GM18502 (cell line): ENCODE results near the gene SERPINA10.

Experiments
- ATAC-seq: cut with Tn5 transposase; IDR thresholded peaks from one replicate; pipeline ENCODE4 v1.9.1; 2021; ENCODE audit warnings: mild to moderate bottlenecking; ENCODE audit not compliant: unreplicated experiment, poor library complexity

The SERPINA10 gene, protein sequence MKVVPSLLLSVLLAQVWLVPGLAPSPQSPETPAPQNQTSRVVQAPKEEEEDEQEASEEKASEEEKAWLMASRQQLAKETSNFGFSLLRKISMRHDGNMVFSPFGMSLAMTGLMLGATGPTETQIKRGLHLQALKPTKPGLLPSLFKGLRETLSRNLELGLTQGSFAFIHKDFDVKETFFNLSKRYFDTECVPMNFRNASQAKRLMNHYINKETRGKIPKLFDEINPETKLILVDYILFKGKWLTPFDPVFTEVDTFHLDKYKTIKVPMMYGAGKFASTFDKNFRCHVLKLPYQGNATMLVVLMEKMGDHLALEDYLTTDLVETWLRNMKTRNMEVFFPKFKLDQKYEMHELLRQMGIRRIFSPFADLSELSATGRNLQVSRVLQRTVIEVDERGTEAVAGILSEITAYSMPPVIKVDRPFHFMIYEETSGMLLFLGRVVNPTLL

DNA sequence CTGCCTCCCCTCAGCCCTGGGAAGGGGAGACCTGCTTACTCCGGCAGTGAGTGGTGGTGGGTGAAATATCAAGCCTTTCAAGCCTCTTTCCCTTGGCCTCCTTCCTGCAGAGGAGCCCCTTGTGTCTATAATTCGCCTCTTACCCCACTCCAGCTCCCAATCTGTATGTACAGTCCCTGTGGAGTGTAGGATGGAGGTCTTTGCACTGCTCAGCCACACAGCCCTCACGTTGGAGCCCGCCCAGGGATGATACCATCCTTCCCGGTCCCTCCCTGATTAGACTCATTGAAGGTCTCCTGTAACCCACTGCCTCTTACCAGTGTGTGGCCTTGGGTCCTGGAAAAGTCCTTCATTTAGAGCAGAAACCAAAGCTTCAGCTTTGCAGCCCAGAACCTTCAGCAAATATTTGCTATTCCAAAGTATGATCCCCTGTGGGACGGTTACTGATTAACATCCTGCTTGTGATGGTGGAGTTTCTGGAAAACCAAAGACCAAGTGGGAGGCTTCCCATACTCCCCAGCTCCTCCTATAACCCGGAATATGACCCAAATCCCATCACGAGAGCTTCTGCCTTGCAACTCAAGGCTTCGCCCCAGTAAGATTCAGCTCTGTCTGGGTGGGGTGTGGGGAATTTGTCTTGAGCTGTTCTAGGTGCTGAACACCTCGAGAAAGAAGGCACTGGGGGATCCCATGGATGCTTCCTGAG is at the start of gene SERPINA10:
TSS of gene SERPINA10 (minus strand) at position 397 of the 706 bp plus-strand sequence. CDS start 2,675 bp downstream, outside the sequence.
- ATAC-seq = no peak

DNA sequence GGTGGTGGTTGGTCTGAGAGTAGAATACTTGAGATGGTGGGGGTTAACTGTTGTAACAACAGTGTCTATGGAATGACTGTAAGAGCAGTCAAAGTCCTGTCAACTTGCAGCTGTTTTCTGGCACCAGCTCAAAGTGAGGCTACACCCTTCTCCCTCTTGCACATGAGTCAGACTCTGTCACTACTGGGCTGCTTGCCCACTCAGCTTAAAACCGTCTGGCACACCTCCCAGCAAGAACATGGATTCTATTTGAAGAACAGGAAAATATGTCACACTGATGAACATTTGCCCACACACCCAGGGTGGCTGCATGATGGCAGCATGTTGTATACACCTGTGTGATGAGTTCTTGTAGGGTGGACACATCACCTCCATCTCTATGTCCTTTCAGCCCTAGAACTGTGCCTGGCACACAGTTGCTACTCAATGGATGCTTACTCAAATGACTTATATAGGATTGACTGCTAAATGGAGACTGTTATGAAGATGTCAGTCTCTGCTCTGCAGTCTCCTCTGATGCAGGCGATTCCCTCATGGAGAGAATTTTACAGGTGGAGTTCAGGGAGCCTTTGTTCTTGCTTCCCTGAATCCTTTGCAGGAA is 49.4 kb upstream of the SERPINA10 start:
- ATAC-seq = no peak

DNA sequence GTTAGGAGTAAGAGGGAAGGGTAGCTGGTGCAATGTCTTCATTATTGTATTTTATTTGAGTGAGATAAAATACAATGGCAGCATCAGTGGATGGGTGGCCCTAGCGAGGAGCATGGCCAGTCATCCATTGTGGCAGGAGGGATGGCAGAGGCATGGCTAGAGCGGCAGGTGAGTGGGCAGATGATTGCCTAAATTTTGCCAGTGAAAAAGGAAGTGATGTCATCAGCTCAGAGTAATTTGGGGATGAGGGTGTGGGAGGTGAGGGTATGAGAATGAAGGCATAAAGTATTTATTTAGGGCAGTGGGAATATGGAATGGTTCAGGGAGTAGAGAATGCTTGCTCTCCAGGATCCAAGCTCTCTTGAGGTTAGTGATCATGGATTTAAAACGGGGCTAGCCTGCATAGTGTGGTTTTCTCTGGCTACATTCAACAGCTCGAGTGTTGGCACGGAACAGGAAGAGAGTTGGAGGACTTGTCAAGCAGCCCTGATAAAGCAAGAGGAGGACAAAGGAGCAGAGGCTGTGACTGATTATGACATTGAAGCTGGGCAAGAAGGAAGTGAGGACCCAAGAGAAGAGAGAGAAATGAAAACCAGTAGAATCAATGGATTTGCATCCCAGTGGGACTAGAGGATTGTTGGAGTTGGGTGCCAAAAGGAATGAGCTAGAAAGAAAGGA is 48.7 kb upstream of the SERPINA10 start:
- ATAC-seq = no peak

DNA sequence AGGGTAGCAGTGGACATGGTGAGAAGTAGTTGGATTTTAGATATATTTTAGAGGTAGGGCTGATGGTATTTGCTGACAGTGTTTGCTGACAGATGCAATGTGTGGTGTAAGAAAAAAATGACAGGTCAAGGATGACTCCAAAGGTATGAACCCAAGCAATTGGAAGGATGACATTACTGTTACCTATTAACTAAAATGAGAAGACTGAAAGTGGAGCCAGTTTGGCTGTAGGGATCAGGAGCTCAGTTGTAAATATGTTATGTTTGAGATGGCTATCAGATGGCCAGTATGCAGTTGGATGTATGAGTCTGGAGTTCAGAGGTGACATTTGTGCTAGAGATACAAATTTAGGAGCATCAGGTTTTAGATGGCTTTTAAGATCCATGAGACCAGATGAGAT is 47.5 kb upstream of the SERPINA10 start:
- no peak for ATAC-seq

DNA sequence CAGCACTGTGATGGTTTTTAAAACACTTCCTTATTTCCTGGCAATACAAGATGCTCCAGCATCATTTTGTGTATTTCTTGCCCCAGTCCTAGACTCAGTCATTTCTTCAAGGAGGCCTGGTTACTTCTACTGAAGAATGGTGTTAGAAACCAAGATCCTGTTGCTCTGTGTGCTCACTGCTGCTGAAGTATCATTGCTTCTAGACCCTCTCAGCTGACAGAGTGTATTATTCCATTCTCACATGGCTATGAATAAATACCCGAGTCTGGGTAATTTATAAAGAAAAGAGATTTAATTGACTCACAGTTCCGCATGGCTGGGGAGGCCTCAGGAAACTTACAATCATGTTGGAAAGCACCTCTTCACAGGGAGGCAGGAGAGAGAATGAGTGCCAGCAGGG is 45.0 kb upstream of the SERPINA10 start:
- no peak for ATAC-seq

DNA sequence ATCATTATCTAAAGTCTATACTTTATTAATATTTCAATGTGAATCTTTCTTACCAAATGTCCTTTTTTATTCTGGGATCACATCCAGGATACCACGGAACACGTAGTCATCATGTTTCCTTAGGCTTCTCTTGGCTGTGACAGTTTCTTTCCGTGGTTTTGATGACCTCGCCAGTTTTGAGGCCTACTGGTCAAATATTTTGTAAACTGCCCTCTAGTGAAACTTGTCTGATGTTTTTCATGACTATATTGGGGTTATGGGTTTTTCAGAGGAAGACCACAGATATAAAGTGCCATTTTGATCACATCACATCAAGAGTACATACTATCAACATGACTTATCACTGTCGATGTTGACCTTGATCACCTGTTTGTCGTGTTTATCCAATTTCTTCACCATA is 44.2 kb upstream of the SERPINA10 start:
- ATAC-seq = no peak

- no peak for ATAC-seq
Observed at GRCh38 chr14:94334872-94335271, 41.8 kb upstream of the SERPINA10 start.

DNA sequence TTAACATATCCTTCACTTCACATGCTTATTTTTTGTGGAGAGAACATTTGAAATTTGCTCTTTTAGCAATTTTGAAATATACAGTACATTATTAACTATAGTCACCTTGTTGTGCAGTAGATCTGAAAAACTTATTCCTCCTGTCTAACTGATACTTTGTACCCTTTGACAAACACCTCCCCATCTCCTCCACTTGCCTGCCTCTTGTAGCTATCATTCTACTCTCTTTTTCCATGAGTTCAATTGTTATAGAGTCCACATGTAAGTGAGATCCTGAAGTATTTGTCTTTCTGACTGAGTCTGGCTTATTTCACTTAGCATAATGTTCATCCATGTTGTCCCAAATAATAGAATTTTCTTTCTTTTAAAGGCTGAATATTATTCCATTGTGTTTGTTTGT is 39.5 kb upstream of the SERPINA10 start:
- no peak for ATAC-seq

DNA sequence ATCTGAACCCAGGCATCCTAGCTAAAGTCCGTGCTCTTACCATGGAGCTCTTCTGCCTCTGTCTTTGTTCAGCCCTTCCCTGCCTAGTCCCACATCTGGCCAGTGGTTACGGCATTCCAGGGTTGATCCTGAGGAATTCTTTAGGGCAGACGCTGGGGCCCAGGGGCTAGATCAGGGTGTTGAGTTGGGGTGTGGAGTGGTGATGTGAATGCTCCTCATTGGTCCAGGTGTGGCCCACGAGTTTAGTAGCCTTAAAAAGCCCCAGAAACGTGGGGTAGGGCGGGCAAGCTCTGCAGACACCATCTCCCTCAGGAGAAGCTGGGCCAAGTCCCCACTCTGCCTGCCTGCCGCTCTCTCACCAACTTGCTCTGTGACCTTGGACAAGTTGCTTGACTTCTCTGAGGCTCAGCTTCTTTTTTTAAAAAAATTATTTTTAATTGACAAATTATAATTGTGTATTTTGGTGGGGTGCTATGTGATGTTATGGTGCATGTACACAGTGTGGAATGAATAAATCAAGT is 39.1 kb upstream of the SERPINA10 start:
- no peak for ATAC-seq

- ATAC-seq = no peak
Observed at GRCh38 chr14:94331462-94331861, 38.4 kb upstream of the SERPINA10 start.

DNA sequence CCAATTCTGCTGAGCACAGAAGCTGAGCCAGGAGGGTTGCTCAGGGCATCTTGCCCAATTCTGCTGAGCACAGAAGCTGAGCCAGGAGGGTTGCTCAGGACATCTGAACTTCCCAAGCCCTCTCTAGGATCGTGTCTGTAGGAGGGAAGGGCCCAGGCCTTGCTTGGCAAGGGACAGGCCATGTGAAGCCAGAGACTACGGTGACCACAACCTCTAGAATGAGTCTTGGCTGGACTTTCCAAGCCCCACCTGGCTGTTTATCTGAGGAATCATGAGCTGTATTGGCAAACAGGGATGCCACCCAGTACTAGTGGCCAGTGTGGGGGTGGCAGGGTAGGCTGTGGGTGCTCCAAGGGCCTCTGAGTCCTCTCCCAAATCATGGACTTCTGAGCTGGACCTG is 37.8 kb upstream of the SERPINA10 start:
- no peak for ATAC-seq

- ATAC-seq = no peak
Observed at GRCh38 chr14:94330432-94330831, 37.4 kb upstream of the SERPINA10 start.

DNA sequence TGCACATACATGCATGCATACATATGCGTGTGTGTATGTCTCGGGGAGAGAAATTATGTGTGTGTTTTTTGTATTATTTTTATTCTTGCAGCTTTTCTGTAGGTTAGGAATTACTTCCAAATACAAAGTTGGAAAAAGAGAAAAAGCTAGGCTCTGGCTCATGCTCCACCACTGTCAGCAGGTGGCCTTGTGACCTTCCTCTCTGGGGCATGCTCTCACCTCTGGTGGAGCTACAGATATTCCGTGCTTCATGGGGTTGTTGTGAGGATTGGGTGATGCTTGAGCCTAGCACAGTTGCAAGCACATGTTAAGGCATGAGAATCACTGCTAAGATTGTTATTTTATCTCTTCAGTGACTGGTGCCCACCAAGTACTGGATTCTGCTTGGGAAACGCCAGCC is 36.8 kb upstream of the SERPINA10 start:
- ATAC-seq = no peak

DNA sequence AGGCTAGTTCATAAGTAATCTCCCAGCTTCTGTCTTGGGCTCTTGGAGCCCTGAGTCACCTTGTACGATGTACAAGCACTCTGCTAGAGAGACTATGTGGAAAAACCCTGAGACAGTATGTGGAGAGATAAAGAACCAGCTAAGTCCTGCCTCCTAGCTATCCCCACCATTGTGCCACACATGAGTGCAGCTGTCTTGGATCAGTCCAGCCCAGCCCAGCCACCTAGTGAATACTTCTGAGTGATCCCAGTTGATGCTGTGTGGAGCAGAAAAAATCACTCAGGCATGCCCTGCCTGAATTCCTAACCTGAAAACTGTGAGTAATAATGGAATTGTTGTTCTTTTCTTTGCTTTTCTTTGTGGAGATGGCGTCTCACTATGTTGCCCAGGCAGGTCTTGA is 35.1 kb upstream of the SERPINA10 start:
- ATAC-seq = no peak

- ATAC-seq = no peak
Observed at GRCh38 chr14:94322648-94323570, 29.8 kb upstream of the SERPINA10 start, which contains the start of gene SERPINA6. Gene SERPINA6 (minus strand): TSS chr14:94323336. CDS start chr14:94314648, 8,688 bp downstream.

DNA sequence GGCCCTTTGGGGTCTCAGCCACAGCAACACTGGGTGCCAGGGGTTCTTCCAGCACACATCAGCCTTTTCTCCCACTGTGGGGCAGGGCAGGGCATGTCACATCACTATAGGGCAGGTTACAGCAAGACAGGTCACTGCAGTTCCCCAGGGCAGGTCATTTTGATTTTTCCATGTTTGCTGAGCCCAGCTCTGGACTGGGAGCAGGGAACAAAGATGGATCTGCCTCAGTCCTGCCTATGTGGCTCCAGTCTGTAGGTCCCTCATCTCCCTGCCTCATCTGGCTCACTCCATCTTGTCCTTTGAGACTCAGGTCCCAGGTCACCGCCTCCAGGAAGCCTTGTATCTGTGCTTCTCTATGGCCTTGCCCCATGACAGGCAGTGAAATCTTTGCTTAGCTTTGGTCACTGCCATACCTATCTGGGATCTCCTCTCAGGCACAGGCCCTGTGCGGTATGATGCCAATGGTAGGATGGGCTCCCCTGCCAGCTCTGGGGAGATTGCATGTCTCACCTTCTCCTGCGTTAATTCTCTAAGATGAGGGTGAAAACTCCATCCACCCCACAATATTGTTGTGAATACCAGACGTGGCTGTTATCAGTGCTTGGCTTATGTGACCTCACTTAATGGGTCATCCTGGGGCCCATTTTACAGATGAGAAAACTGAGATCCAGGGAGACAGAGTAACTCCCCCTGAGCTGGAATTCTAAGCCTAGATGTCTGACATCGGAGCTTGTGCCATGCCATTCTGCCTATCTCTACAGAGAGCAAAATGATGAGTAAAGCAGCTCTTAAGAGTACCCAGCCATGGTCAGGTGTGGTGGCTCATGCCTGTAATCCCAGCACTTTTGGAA is 28.6 kb upstream of the SERPINA10 start:
- ATAC-seq = no peak

DNA sequence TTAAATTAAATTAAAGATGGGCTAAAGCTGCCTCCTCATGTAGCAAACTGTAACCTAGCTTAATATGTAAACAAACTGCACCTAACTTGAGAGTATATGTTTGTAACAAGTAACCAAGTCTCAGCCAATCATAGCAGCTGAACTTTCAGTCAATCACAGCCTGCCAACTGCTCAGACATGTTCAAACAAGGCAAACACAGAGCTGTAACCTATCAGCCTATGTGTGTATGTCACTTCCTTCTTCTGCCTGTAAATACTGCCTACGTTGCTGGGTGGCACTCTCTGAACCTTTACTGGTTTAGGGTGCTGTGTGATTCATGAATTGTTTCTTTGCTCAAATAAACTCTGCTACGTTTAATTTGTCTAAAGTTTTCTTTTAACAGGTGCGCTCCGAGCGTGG is 27.2 kb upstream of the SERPINA10 start:
- no peak for ATAC-seq

DNA sequence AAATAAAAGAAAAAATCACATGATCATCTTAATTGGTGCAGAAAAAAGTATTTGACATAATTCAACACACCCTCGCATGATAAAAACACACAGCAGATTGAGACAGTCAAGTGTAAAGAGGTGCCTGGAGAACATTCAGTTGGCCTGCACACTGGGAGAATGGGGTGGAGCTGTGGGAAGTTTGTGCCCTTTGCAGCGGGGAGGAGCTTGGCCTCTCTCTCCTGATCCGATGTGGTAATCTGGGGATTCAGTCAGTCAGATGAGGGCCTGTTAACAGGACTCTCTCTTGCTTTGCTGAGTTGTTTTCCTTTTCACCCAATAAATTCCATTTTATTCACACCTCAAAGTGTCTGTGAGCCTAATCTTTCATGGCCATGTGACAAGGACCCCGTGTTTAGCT is 24.2 kb upstream of the SERPINA10 start:
- ATAC-seq = no peak
